ENCODE measurements around the gene KIF18A.

DNA sequence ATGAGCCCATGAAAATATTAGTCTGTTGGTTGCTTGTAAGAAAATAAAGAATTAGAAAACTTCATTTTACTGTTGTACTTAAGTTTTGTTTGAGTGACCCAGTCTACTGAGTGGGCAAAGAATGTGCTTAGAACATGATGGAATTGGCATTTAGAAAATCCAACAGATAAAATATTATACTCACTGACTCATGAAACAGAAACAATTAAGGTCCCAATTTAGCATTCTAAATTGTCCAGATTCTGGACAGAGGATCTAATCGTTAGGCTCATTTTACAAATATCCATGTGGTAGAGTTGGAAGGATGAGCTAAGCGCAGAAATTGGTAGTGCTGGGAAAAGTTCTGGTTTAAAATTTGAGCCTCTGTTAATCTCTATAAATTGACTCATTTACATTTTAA is 45.6 kb upstream of the KIF18A start:
- TF ChIP-seq GATA2 (IDR thresholded peaks at IDR 0.05; ENCODE audit: low read depth, low read length) (no peak), GATA3 (IDR thresholded peaks at IDR 0.05; ENCODE audit: low read depth, low read length) (no peak)

Data from SH-SY5Y (cell line).